Stimulated activated naive CD4-positive, alpha-beta T cell treated with Interleukin-2 at 50 U/mL for 16 hours (primary cell): ENCODE measurements around the gene STAB2.

Source experiments
- DNase-seq: peaks from one replicate; lab custom pipeline; 2025; lab: John Stamatoyannopoulos, UW

STAB2 gene

GRCh38 chr12:103690426-103690825 lies 103.4 kb downstream of the STAB2 start:
- DNase-seq = no peak

- DNase-seq = no peak
Observed at GRCh38 chr12:103691063-103691462, 104.0 kb downstream of the STAB2 start.

- no peak for DNase-seq
Observed at GRCh38 chr12:103696101-103696500, 109.0 kb downstream of the STAB2 start.

- DNase-seq = no peak
Observed at GRCh38 chr12:103697971-103698751, 111.1 kb downstream of the STAB2 start.

- no peak for DNase-seq
Observed at GRCh38 chr12:103698752-103699560, 111.9 kb downstream of the STAB2 start.

GRCh38 chr12:103705098-103705497 lies 118.0 kb downstream of the STAB2 start:
- no peak for DNase-seq

- no peak for DNase-seq
Observed at GRCh38 chr12:103705927-103706326, 118.9 kb downstream of the STAB2 start.

- no peak for DNase-seq
Observed at GRCh38 chr12:103707446-103707845, 120.4 kb downstream of the STAB2 start.

GRCh38 chr12:103710544-103710943 lies 123.5 kb downstream of the STAB2 start:
- DNase-seq = no peak

GRCh38 chr12:103712216-103712615 lies 125.1 kb downstream of the STAB2 start:
- no peak for DNase-seq

- DNase-seq = no peak
Observed at GRCh38 chr12:103715494-103715893, 128.4 kb downstream of the STAB2 start.

- DNase-seq = no peak
Observed at GRCh38 chr12:103716517-103717196, 129.6 kb downstream of the STAB2 start.

GRCh38 chr12:103725398-103725797 lies 138.3 kb downstream of the STAB2 start:
- no peak for DNase-seq

- DNase-seq = no peak
Observed at GRCh38 chr12:103727638-103728037, 140.6 kb downstream of the STAB2 start.

GRCh38 chr12:103728323-103728722 lies 141.2 kb downstream of the STAB2 start:
- DNase-seq = no peak

GRCh38 chr12:103729499-103729898 lies 142.4 kb downstream of the STAB2 start:
- no peak for DNase-seq

- no peak for DNase-seq
Observed at GRCh38 chr12:103731539-103731938, 144.5 kb downstream of the STAB2 start.

GRCh38 chr12:103734863-103735262 lies 147.8 kb downstream of the STAB2 start:
- no peak for DNase-seq

GRCh38 chr12:103735291-103735690 lies 148.2 kb downstream of the STAB2 start:
- DNase-seq = no peak

GRCh38 chr12:103736572-103736971 lies 149.5 kb downstream of the STAB2 start:
- no peak for DNase-seq

- DNase-seq = no peak
Observed at GRCh38 chr12:103737881-103738280, 150.8 kb downstream of the STAB2 start.

GRCh38 chr12:103742349-103742932 lies 155.4 kb downstream of the STAB2 start:
- no peak for DNase-seq
